Hepatocyte (in vitro differentiated cells): Measurements from ENCODE around the gene CABLES2.

Experiments used
- CTCF ChIP-seq: fragments of 200-600 bp; sonication (generic); IDR thresholded peaks from 2 replicates; pipeline ENCODE4 v1.5.1; 2016; ENCODE audit warnings: antibody characterized with exemption, mild to moderate bottlenecking; ENCODE audit not compliant: poor library complexity
- EZH2 ChIP-seq: fragments of 200-600 bp; sonication (generic); IDR thresholded peaks from 2 replicates; pipeline ENCODE4 v1.6.1; 2016; ENCODE audit warnings: antibody characterized with exemption, mild to moderate bottlenecking, borderline replicate concordance
- EZH2phosphoT487 ChIP-seq: fragments of 200-600 bp; sonication (generic); IDR thresholded peaks from one replicate; pipeline ENCODE4 v1.6.1; 2018; ENCODE audit warnings: antibody characterized with exemption, mild to moderate bottlenecking, low read depth, moderate library complexity; ENCODE audit not compliant: unreplicated experiment, severe bottlenecking

- TF ChIP-seq CTCF (no peak), EZH2 (no peak), EZH2phosphoT487 (no peak)
Observed at GRCh38 chr20:62417981-62418708, 11.1 kb upstream of the CABLES2 start.
